ENCODE measurements around the gene KCNK5. TPM values are rescaled to one million over a fixed set of nuclear protein-coding genes. Genes with fewer than 3 reads are reported as not detected.

KCNK5 gene
- total RNA-seq, 1 donor from 2014 or later: 2.6 TPM

DNA sequence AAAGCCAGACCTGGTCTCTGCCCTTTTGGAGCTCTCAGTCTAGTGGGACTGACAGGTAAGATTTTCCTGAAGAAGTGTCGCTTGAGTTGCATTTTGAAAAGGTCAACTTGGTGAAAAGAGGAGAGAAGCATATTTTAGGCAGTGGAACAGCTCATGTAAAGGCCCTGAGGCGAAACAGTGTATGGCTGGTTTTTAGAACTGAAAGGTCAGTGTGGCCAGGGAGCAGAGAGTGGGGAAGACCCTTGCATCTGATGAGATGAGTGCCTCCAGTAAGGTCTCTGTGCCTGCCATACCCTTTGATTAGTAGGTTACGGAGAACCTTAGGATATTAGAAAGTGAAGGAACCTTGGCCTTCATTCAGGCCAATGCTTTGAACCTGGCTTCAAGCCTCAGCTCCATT is 58.4 kb downstream of the KCNK5 start:
- Histone ChIP-seq H3K27me3 (no peaks in the 10 kb centered on the region), H3K27ac (no peak overlapping the region), H3K36me3 (no peaks in the 10 kb centered on the region), H3K4me1 (no peaks in the 10 kb centered on the region), H3K4me3 (no peak overlapping the region), H3K9me3 (no peaks in the 10 kb centered on the region)
- intact Hi-C loops (cut with DNase I): no loop called here
- TF ChIP-seq, protein P1, sequence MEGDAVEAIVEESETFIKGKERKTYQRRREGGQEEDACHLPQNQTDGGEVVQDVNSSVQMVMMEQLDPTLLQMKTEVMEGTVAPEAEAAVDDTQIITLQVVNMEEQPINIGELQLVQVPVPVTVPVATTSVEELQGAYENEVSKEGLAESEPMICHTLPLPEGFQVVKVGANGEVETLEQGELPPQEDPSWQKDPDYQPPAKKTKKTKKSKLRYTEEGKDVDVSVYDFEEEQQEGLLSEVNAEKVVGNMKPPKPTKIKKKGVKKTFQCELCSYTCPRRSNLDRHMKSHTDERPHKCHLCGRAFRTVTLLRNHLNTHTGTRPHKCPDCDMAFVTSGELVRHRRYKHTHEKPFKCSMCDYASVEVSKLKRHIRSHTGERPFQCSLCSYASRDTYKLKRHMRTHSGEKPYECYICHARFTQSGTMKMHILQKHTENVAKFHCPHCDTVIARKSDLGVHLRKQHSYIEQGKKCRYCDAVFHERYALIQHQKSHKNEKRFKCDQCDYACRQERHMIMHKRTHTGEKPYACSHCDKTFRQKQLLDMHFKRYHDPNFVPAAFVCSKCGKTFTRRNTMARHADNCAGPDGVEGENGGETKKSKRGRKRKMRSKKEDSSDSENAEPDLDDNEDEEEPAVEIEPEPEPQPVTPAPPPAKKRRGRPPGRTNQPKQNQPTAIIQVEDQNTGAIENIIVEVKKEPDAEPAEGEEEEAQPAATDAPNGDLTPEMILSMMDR (IDR thresholded peaks at IDR 0.05): no peak
- no peak for DNase-seq (ENCODE audit: low spot score in 2 of 2)

GRCh38 chr6:39170389-39170788 is 58.9 kb downstream of the KCNK5 start:
- no peak for DNase-seq (ENCODE audit: low spot score in 2 of 2)
- TF ChIP-seq, protein P1 (IDR thresholded peaks at IDR 0.05): no peak
- Histone ChIP-seq H3K4me1 (no peaks in the 10 kb centered on the region), H3K36me3 (no peaks in the 10 kb centered on the region), H3K9me3 (no peaks in the 10 kb centered on the region), H3K4me3 (no peak overlapping the region), H3K27ac (no peak overlapping the region), H3K27me3 (no peaks in the 10 kb centered on the region)
- intact Hi-C loops (cut with DNase I): no loop called here

DNA sequence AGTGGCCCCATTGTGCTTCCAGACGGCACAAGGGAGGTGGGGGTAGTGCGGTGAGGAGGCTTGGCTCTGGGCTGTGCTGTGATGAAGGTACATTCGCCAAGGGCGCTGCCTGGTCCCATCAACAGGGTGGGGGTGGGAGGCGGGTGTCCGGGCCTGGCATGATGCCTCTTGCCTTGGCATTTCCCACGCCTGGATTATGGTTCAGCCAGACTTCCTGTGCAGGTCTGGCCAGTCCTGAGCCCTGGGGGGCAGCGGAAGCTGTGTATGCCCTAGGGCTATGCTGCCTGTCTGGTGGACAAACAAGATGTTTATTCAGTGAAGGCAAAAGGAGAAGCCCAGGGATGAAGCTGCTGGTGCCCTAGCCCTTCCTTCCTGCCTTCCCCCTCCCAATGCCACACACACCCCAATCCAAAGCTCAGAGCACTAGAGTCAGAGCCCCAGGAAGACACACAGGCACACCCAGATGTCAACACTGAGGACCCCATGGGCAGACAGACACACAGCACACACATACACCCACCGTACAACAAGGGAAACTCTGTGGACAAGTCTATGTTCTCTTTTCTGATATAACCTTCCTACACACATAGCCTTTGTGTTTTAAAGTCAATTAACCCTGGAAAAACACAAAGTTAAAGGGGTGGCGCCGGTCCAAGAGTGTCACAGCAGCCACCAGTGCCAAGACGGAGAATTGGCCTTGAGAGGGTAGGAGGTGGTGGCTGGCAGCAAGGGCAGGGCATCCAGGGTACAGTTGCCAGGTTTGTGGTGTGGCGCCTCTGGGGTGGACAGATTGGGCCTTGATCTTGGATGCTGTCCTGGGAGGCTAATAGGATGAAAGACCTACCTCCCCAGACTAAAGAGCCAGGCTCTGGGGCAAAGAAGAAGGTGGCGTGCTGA is 59.6 kb downstream of the KCNK5 start:
- DNase-seq (ENCODE audit: low spot score in 2 of 2): no peak
- TF ChIP-seq, protein P1 (IDR thresholded peaks at IDR 0.05): no peak
- Histone ChIP-seq H3K27me3 (no peaks in the 10 kb centered on the region), H3K36me3 (no peaks in the 10 kb centered on the region), H3K27ac (no peak overlapping the region), H3K4me1 (no peaks in the 10 kb centered on the region), H3K4me3 (no peak overlapping the region), H3K9me3 (no peaks in the 10 kb centered on the region)
- intact Hi-C loops (cut with DNase I): no loop called here

DNA sequence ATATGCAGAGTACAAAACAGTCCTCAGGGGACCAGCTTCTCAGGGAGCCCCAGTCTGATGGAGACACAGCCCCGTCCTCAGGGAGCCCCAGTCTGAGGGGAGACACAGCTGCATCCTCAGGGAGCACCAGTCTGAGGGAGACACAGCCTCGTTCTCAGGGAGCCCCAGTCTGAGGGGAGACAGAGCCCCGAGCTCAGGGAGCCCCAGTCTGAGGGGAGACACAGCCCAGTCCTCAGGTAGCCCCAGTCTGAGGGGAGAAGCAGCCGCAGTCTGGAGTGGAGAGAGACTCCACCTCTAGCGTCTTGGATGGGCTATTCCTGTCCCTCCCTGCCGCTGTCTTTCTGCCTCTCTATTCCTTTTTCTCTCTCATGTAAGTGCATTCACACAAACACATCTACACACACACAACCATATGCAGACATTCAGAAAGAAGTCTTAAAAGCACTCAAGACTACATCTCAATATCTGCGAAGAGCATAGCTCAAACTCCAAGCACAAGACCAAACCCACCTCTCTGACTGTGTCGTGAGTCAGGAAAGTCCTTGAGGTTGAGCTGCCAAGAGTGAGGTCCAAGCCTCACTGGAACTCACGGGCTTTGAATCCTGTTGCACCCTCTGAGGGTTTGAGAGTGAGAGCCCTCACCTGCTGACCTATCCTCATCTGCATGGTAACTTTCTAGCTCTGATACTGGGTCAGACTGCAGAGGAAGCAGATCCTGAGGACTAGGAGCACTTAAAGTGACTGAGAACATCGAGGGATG is 61.2 kb downstream of the KCNK5 start:
- Histone ChIP-seq H3K4me3 (no peak overlapping the region), H3K27ac (no peak overlapping the region), H3K36me3 (no peaks in the 10 kb centered on the region), H3K9me3 (no peaks in the 10 kb centered on the region), H3K27me3 (no peaks in the 10 kb centered on the region), H3K4me1 (no peaks in the 10 kb centered on the region)
- TF ChIP-seq, protein P1 (IDR thresholded peaks at IDR 0.05): no peak
- intact Hi-C loops (cut with DNase I): no loop called here
- no peak for DNase-seq (ENCODE audit: low spot score in 2 of 2)

DNA sequence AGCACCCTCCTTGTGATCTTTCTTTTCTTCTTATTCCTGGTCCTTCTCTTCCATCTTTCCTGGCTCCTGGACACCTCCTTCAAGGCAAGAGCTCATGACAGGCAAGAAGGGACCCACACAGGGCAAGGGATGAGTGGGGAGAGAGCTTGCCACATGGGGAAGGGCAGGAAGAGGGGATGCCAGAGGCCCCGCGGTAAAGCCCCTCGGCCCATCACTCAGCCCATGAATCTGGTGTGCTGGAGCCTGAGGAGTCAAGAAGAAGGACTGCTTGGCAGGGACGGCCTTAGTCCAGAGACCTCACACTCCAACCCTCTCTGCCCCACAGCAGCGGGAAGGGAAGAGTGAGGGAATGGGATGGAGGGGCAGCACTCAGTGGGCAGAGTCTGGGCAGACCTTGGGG is 62.0 kb downstream of the KCNK5 start:
- no peaks in the 10 kb centered on the region for H3K4me1 ChIP-seq
- H3K36me3 ChIP-seq: no peaks in the 10 kb centered on the region
- H3K27me3 ChIP-seq: no peaks in the 10 kb centered on the region
- no peak for DNase-seq (ENCODE audit: low spot score in 2 of 2)
- no peak overlapping the region for H3K4me3 ChIP-seq
- H3K9me3 ChIP-seq: no peaks in the 10 kb centered on the region
- TF ChIP-seq, protein P1 (IDR thresholded peaks at IDR 0.05): no peak
- H3K27ac ChIP-seq: no peak overlapping the region
- intact Hi-C loops (cut with DNase I): no loop called here
